Measurements from ENCODE around the gene CCND1.

CCND1 gene

GRCh38 chr11:69653406-69653960 is 12.5 kb downstream of the CCND1 start:
- DNase-seq (ENCODE audit: low spot score), result peak; percentile 53

DNA sequence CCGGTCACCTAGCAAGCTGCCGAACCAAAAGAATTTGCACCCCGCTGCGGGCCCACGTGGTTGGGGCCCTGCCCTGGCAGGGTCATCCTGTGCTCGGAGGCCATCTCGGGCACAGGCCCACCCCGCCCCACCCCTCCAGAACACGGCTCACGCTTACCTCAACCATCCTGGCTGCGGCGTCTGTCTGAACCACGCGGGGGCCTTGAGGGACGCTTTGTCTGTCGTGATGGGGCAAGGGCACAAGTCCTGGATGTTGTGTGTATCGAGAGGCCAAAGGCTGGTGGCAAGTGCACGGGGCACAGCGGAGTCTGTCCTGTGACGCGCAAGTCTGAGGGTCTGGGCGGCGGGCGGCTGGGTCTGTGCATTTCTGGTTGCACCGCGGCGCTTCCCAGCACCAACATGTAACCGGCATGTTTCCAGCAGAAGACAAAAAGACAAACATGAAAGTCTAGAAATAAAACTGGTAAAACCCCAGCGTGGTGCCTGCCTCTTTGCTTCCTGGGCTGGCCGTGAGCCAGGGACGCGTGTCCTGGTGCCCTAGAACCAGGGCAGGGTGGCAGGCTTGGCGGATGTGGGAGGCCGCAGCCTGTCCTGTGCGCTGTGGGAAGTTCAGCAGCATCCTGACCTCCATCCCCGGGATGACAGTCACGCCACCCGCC is 13.2 kb downstream of the CCND1 start:
- no peak for DNase-seq (ENCODE audit: low spot score)

GRCh38 chr11:69654660-69655478 is 13.9 kb downstream of the CCND1 start:
- DNase-seq (ENCODE audit: low spot score), result peak; percentile 90

GRCh38 chr11:69655479-69656428 is 14.8 kb downstream of the CCND1 start:
- peak; percentile 53 for DNase-seq (ENCODE audit: low spot score)

DNA sequence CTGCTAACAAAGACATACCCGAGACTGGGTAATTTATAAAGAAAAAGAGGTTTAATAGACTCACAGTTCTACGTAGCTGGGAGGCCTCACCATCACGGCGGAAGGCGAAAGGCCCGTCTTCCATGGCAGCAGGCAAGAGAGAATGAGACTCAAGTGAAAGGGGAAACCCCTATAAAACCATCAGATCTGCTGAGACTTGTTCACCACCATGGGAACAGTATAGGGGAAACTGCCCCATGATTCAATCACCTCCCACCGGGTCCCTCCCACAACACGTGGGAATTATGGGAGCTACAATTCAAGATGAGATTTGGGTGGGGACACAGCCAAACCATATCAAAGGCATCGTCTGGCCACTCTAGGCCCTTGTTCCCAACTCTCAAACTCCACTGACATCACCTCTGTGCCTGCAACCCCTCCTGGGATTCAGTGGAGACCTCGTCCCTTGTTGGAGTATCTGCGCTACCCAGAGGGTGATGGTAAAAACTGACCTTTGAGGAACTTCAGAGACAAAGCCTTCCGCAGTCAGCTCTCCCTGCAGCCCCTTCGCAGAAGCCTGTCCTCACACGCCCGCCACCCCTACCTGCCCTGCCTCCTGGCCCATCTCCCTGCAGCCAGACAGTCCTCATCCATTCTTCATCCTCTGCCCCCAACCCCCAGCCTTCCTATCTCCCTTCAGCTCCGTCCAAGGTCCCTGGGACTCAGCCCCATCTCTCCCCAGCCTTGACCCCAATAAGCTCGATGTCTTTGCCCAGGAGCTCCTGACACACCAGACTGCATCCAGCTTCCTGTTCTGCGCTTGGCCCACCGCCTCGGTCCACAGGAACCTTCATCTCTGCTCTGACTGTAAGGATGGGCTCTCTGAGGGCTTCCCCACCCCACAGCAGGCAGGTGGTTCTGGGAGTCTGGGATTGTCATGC is 15.8 kb downstream of the CCND1 start:
- DNase-seq (ENCODE audit: low spot score), result peak; percentile 53

GRCh38 chr11:69657456-69657910 is 16.5 kb downstream of the CCND1 start:
- no peak for DNase-seq (ENCODE audit: low spot score)

- peak; percentile 94 for DNase-seq (ENCODE audit: low spot score)
These were observed 17.1 kb downstream of the CCND1 start for GRCh38 chr11:69657911-69658625.

- DNase-seq (ENCODE audit: low spot score), result no peak
These were observed 17.9 kb downstream of the CCND1 start for GRCh38 chr11:69658626-69659450.

DNA sequence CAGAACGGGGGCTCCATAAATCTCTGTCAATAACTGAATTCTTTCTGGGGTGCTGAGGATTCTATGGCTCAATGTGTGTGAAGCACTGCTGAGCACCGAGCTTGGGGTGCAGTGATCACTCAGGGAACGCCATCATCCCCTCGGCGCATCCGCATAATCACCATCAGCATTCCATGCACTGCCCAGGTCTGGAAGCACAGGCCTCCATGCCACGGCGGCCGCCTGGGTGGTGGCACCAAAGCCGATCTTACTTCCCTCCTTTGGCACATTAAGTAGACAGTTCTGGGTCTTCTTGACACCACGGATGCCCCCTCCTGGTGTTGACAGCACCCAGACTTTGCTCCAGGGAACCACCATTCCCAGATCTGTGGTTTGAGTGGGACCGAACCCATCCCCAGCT is 18.6 kb downstream of the CCND1 start:
- DNase-seq (ENCODE audit: low spot score), result no peak

GRCh38 chr11:69660001-69660500 is 19.1 kb downstream of the CCND1 start:
- no peak for DNase-seq (ENCODE audit: low spot score)

DNA sequence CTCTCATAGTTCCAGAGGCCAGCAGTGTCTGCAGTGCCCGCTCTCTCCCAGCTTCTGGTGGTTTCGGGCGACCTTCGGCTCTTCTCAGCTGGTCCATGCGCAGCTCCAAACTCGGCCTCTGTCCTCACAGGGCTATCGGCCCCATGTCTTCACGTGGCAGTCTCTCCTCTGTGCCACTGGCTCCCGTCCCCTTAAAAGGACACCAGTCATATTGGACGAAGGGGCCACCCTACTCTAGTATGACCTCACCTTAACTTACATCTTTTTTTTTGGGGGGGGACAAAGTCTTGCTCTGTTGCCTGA is 20.4 kb downstream of the CCND1 start:
- DNase-seq (ENCODE audit: low spot score), result no peak

- DNase-seq (ENCODE audit: low spot score), result peak; percentile 30
These were observed 21.2 kb downstream of the CCND1 start for GRCh38 chr11:69662021-69662698.

- DNase-seq (ENCODE audit: low spot score), result no peak
These were observed 21.9 kb downstream of the CCND1 start for GRCh38 chr11:69662806-69663205.

DNA sequence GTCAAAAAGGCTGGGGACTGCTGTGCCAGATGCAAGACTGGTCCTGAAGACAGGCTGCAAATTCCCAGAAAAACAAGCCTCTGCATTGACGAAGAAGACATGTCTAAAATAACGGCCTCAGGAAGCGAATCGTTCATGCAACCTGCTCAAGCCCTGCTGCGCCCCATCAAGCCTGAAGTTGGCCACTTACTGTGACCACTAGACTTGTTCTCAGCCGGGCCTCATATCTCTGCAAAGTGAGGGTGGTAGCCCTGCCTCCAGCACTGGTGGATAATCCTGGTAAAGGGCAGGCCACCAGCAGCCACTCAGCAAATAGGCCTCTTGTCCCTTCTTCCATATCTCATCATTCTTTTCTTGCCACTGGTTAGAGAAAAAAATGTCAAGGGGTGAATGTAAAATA is 22.4 kb downstream of the CCND1 start:
- no peak for DNase-seq (ENCODE audit: low spot score)

DNA sequence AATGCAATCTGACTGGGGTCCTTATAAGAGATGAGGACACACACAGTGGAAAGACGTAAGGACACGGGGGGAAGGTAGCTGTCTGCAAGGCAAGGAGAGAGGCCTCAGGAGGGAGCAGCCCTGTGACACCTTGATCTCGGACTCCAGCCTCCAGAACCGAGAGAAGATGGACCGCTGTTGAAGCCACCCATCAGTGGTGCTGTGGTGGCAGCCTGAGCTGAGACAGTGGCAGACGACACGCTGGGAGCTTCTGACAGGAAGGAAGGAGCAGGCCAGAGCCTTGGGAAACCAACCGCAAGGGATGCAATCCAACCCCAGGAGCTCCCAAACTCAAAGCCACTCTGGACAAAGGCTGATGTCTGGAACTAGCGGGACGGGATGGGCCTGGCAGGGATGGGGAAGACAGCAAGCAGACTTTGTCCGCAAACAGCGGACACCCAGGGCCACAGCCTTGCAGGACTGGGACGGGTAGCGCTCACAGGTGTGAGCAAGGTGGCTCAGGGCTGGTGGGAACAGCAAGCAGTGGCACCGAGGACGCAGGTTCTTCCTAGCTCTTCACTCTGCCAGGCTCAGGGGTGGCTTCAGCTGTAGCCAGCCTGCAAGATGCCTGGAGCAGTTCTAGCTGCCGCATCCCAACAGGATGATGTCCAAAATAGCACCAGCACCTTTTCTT is 23.3 kb downstream of the CCND1 start:
- DNase-seq (ENCODE audit: low spot score), result no peak

DNA sequence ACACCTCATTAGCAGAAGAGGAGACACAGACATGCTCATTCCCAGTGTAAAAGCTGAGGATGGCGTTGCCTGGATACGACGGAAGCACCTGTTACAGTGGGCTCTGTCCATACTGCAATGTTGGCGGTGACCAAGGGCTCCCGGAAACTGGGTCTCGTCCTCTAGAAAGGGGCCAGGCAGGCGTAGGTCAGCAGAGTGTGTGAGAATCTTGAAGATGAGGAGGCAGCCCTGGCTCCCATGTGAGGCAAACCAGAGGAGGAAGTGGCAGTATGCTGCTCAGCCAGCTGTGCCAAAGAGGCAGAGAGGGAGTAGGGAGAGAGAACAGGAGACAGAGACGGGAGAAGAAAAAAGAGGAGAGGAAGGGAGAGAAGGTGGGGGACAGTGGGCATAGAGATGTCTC is 23.9 kb downstream of the CCND1 start:
- DNase-seq (ENCODE audit: low spot score), result no peak

GRCh38 chr11:69665669-69666068 is 24.7 kb downstream of the CCND1 start:
- DNase-seq (ENCODE audit: low spot score), result no peak

DNA sequence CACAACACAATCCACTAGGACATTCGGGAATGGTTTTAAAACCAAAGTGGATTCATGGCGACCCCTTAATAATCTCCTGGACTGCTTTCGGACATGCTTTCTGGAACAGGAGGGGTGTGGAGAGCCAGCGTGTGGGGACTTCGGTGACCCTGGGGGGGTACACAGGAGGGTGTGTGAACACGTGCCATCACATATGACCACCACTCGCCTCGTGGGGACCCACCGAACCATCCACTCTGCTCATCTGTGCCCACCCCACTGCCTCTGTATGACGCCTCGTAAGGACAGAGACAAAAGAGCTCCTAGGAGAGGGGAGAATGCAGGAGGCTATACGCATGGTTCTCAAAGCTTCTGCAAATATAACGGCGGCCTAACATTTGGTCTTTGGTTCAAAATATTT is 25.3 kb downstream of the CCND1 start:
- DNase-seq (ENCODE audit: low spot score), result no peak

All from SW480 (cell line).